A375 (cell line): ENCODE data around the gene GDPGP1. TPM values are rescaled to one million over a fixed set of nuclear protein-coding genes. Genes with fewer than 3 reads are reported as not detected.

Source experiments
- small RNA-seq: library from RNA; depleted of rRNA; stranded (forward); fragments of <200 nt; gene quantifications from one replicate; pipeline ENCODE3, GENCODE V24; 2014
- total RNA-seq: library from RNA; depleted of rRNA; stranded (reverse); fragments of >200 nt; shearing (Covaris generic); gene quantifications from 2 replicates; pipeline ENCODE4 v1.2.3, GENCODE V29; 2014; rRNA removed

Gene GDPGP1
- total RNA-seq: 5.1 and 5.9 TPM in 2 replicates

GRCh38 chr15:90234096-90234988 is at the start of gene GDPGP1:
Gene GDPGP1 (plus strand): TSS chr15:90234209. CDS start chr15:90240909, 6,700 bp downstream.

GRCh38 chr15:90201130-90201943 is 32.7 kb upstream of the GDPGP1 start, which contains the start of gene SEMA4B:
Gene SEMA4B (plus strand): TSS chr15:90201330. CDS start chr15:90201579, 249 bp downstream.

GRCh38 chr15:90233387-90234095 is 468 bp upstream of the GDPGP1 start, which contains the start of gene CIB1:
Gene CIB1 (minus strand): TSS chr15:90233941. CDS start chr15:90233885, 56 bp downstream.

GRCh38 chr15:90249203-90249863 is 15.3 kb downstream of the GDPGP1 start, which contains the start of gene TTLL13:
Gene TTLL13 (plus strand): TSS chr15:90249556. CDS start chr15:90250631, 1,075 bp downstream.

GRCh38 chr15:90265271-90266060 is 31.5 kb downstream of the GDPGP1 start, which contains the start of gene NGRN:
Gene NGRN (plus strand): TSS chr15:90265672. CDS start chr15:90265713, 41 bp downstream.

Small RNA genes within 50 kb of the gene (small RNA-seq; reads per million reads assigned to genes)
- gene AC091167.3: not detected
- not detected for gene RN7SL736P

Other genes starting within 250 kb of the GDPGP1 start
- gene ZNF710, start 232.9 kb upstream of the GDPGP1 start, total RNA-seq: 9.4 and 11.1 TPM in 2 replicates
- gene IDH2, start 131.7 kb upstream of the GDPGP1 start, total RNA-seq: 28.2 and 31.9 TPM in 2 replicates
- 11.5 and 23.6 TPM in 2 replicates for gene SEMA4B, start 32.9 kb upstream of the GDPGP1 start, total RNA-seq
- 34.4 and 38.9 TPM in 2 replicates for gene CIB1, start 268 bp upstream of the GDPGP1 start, total RNA-seq
- gene TTLL13, start 15.3 kb downstream of the GDPGP1 start, total RNA-seq: 0.19 TPM in 1 of 2 replicates, not detected in the other
- 84.7 and 90.9 TPM in 2 replicates for gene NGRN, start 31.5 kb downstream of the GDPGP1 start, total RNA-seq
- gene ZNF774, start 118.1 kb downstream of the GDPGP1 start, total RNA-seq: 1.2 and 3.4 TPM in 2 replicates
- 171 and 192 TPM in 2 replicates for gene IQGAP1, start 154.0 kb downstream of the GDPGP1 start, total RNA-seq